Mammary epithelial cell (primary cell): ENCODE measurements around the gene SUFU.

ENCODE experiments used
- CTCF ChIP-seq, 2 donors: IDR thresholded peaks in 1 of 2; conservative IDR thresholded peaks in 1 of 2; 2 replicates each; pipeline ENCODE4 v1.5.1; 2011 to 2012; ENCODE audit warnings: inconsistent platforms in 2 of 2, low read length in 2 of 2, mild to moderate bottlenecking in 2 of 2, control low read depth in 1 of 2, low read depth in 1 of 2; ENCODE audit not compliant: insufficient read depth in 1 of 2; ENCODE audit errors: extremely low read depth in 1 of 2
- EZH2 ChIP-seq: IDR thresholded peaks from 2 replicates; pipeline ENCODE4 v1.6.1; 2012; ENCODE audit warnings: low read length, inconsistent platforms, borderline replicate concordance

DNA sequence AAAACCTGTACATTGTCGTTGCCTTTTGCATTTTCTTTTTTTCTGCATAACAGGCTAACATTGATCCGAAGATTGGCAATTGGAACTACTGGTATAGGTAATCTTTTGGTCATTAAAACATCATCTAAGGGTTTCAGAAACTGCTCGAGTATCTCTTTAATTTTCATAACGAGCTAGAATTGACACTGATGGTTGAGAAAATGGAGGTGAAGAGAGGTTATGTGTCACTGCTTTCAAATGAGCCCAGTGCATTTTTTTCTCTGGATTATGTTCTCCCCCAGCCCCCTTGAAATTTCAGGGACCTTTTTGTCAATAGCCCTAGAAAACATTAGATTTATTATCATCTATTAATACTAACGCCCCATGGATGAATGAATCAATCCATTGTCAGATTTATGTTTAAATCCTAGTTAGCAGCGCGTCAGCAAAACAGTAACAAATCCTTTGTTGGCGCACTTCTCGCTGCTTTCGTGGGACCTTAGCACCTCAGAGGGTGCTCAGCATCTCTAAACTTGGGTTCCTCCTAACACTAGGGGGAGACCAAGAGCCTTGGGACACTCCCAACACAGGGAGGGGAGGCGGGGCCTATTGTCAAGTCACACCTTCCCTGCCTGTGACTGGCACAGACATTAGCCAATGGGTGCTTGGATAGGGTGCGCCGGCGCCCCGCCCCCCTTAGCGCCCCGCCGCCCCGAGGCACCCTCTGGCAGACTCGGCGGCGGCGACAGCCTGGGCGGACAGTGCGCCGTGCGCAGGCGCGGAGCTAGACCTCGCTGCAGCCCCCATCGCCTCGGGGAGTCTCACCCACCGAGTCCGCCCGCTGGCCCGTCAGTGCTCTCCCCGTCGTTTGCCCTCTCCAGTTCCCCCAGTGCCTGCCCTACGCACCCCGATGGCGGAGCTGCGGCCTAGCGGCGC is at the start of gene SUFU:
- TF ChIP-seq CTCF (conservative IDR thresholded peaks at IDR 0.05 in 1 of 2, IDR thresholded peaks at IDR 0.05 in 1 of 2; ENCODE audit: extremely low read depth in 1 of 2, insufficient read depth in 1 of 2, low read depth in 1 of 2, low read length in 2 of 2) (peak; percentile 89 to 97), EZH2 (no peak)
